B cell (primary cell): ENCODE measurements around the gene ICOSLG. TPM values are rescaled to one million over a fixed set of nuclear protein-coding genes. Genes with fewer than 3 reads are reported as not detected.
"Not testable (repeated sequence)": the region's sequence is repeated elsewhere in the genome, so short reads cannot be mapped to it uniquely, and the experiment has no call there.

Experiments
- ATAC-seq: fragments of 200-7000 bp; cut with Tn5 transposase; one replicate; pipeline ENCODE4 v1.10.0; 2021; ENCODE audit warnings: low read depth, mild to moderate bottlenecking, moderate number of reproducible peaks, moderate library complexity
- CTCF ChIA-PET: fragments of 350-600 bp; sonication (Branson Sonifier 250); formaldehyde crosslinking; loops from one replicate; lab custom pipeline; 2021; ENCODE audit warnings: antibody characterized with exemption, inconsistent platforms; lab: Charles Lee
- POLR2A ChIA-PET: fragments of 350-600 bp; sonication (Branson Sonifier 250); formaldehyde crosslinking; loops from one replicate; lab custom pipeline; 2021; ENCODE audit warnings: antibody characterized with exemption; lab: Charles Lee
- DNase-seq: peaks from one replicate; pipeline ENCODE4 v3.0.0; 2013
- H2AFZ ChIP-seq: 2 replicates; pipeline ENCODE4 v1.6.1; 2012; ENCODE audit warnings: mild to moderate bottlenecking, low read depth, low read length; ENCODE audit not compliant: insufficient read depth, poor library complexity, severe bottlenecking
- H3K27ac ChIP-seq, 2 donors: 1 replicate in 1 of 2; 2 replicates in 1 of 2; pipeline ENCODE4 v1.5.1; 2012 to 2013; ENCODE audit warnings: low read length in 2 of 2, mild to moderate bottlenecking in 2 of 2, moderate library complexity in 1 of 2
- H3K27me3 ChIP-seq, 4 experiments: fragments of 200-600 bp in 1 of 4; sonication (generic) in 1 of 4; replicated peaks in 1 of 4; 1 replicate in 2 of 4; 2 replicates in 2 of 4; pipeline versions ENCODE4 v1.6.1 to v1.7.0; 2013 to 2016; ENCODE audit warnings: low read length in 3 of 4, mild to moderate bottlenecking in 2 of 4, mixed read lengths in 1 of 4, moderate library complexity in 1 of 4; ENCODE audit not compliant: insufficient read depth in 4 of 4, control insufficient read depth in 3 of 4; ENCODE audit errors: control extremely low read depth in 1 of 4
- H3K36me3 ChIP-seq, 2 experiments: replicated peaks in 1 of 2; 1 replicate in 1 of 2; 2 replicates in 1 of 2; pipeline versions ENCODE4 v1.6.1 to v1.7.1; 2013; ENCODE audit warnings: low read length in 1 of 2; ENCODE audit not compliant: insufficient read depth in 2 of 2, control insufficient read depth in 1 of 2; ENCODE audit errors: control extremely low read depth in 1 of 2, extremely low read depth in 1 of 2
- H3K4me1 ChIP-seq, 2 donors: fragments of 200-600 bp in 1 of 2; sonication (generic) in 1 of 2; 1 replicate in 1 of 2; 2 replicates in 1 of 2; pipeline versions ENCODE4 v1.5.1 to v1.6.1; 2013 to 2017; ENCODE audit warnings: low read length in 2 of 2; ENCODE audit not compliant: control insufficient read depth in 2 of 2, insufficient read depth in 2 of 2
- H3K4me2 ChIP-seq: replicated peaks from 2 replicates; pipeline ENCODE3; 2012; ENCODE audit warnings: mild to moderate bottlenecking, low read depth, low read length; ENCODE audit not compliant: poor library complexity, severe bottlenecking
- H3K4me3 ChIP-seq, 5 experiments: fragments of 200-600 bp in 1 of 5; sonication (generic) in 1 of 5; 1 replicate in 3 of 5; 2 replicates in 2 of 5; pipeline versions ENCODE4 v1.5.1 to v1.7.0; 2011 to 2016; ENCODE audit warnings: low read length in 4 of 5, mild to moderate bottlenecking in 4 of 5, low read depth in 2 of 5, control low read depth in 1 of 5, moderate library complexity in 1 of 5; ENCODE audit not compliant: insufficient read depth in 1 of 5; ENCODE audit errors: control extremely low read depth in 1 of 5, extremely low read depth in 1 of 5
- H3K79me2 ChIP-seq: fragments of 200-600 bp; sonication (generic); one replicate; pipeline ENCODE4 v1.6.0; 2016; ENCODE audit warnings: low read length; ENCODE audit not compliant: control insufficient read depth, insufficient read depth
- H3K9ac ChIP-seq: fragments of 200-600 bp; sonication (generic); 2 replicates; pipeline ENCODE4 v1.6.1; 2017; ENCODE audit warnings: mild to moderate bottlenecking, low read length, moderate library complexity
- H3K9me3 ChIP-seq, 3 donors: one replicate each; pipeline versions ENCODE4 v1.6.1 to v1.7.1; 2013; ENCODE audit warnings: low read length in 2 of 3; ENCODE audit not compliant: control insufficient read depth in 2 of 3, insufficient read depth in 1 of 3; ENCODE audit errors: control extremely low read depth in 1 of 3
- H4K20me1 ChIP-seq: 2 replicates; pipeline ENCODE4 v1.6.0; 2012; ENCODE audit warnings: mild to moderate bottlenecking, low read length; ENCODE audit not compliant: insufficient read depth, control insufficient read depth, poor library complexity, severe bottlenecking
- H3K27ac Mint-ChIP-seq: one replicate; pipeline ENCODE4 v1.8.0; 2021; ENCODE audit warnings: mixed read lengths
- H3K27me3 Mint-ChIP-seq: one replicate; pipeline ENCODE4 v1.8.0; 2021; ENCODE audit warnings: mixed read lengths
- H3K4me1 Mint-ChIP-seq: one replicate; pipeline ENCODE4 v1.8.0; 2021; ENCODE audit warnings: mixed read lengths
- H3K4me3 Mint-ChIP-seq: one replicate; pipeline ENCODE4 v1.8.0; 2021; ENCODE audit warnings: mixed read lengths
- H3K9me3 Mint-ChIP-seq: one replicate; pipeline ENCODE4 v1.8.0; 2022; ENCODE audit warnings: mixed read lengths; ENCODE audit not compliant: insufficient read depth
- EZH2 ChIP-seq: IDR thresholded peaks from 2 replicates; pipeline ENCODE4 v1.6.1; 2012; ENCODE audit warnings: borderline replicate concordance, low read depth, mild to moderate bottlenecking, moderate library complexity, low read length; ENCODE audit not compliant: insufficient read depth, poor library complexity, severe bottlenecking
- WGBS: methylation state at CpG from one replicate; pipeline ENCODE4 v1.1.5; 2013; ENCODE audit warnings: missing lambda C conversion rate; ENCODE audit not compliant: insufficient coverage; 5-methylcytosine and 5-hydroxymethylcytosine counted together
- intact Hi-C: fragments of 100-400 bp; cut with micrococcal nuclease; formaldehyde crosslinking; loops from one replicate; pipeline ENCODE4 v1.10.0; 2022
- polyA plus RNA-seq: library from polyadenylated mRNA; depleted of rRNA; stranded (reverse); fragments of >200 nt; gene quantifications from 2 replicates; pipeline ENCODE4 v1.2.3, GENCODE V29; 2012
- total RNA-seq, 2 donors: library from RNA; stranded (reverse); fragments of 120-200 nt in 1 of 2; gene quantifications; 1 replicate in 1 of 2; 2 replicates in 1 of 2; pipeline versions ENCODE4 v1.2.3 to v1.2.4, GENCODE V29; 2013 to 2022
- TF ChIP-seq, protein P1 (sequence below): fragments of 200-600 bp; IDR thresholded peaks from one replicate; pipeline ENCODE4 v1.8.0; 2022; ENCODE audit warnings: antibody characterized with exemption, mild to moderate bottlenecking

ICOSLG gene
- total and polyA plus RNA-seq, 2 donors (not counting 1 experiment from before 2014, with no cell fraction given): 40.2 to 124 TPM

DNA sequence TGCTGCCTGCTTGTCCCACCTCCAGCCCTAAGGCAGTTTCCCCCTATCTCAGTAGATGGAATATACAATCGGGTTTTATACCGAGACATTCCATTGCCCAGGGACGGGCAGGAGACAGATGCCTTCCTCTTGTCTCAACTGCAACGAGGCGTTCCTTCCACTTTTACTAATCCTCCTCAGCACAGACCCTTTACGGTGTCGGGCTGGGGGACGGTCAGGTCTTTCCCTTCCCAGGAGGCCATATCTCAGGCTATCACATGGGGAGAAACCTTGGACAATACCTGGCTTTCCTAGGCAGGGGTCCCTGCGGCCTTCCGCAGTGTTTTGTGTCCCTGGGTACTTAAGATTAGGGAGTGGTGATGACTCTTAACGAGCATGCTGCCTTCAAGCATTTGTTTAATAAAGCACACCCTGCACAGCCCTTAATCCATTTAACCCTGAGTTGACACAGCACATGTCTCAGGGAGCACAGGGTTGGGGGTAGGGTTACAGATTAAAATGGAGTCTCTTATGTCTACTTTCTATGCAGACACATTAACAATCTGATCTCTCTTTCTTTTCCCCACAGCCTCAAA is 42.6 kb upstream of the ICOSLG start:
- H3K9me3 ChIP-seq, H3K27ac ChIP-seq, H3K4me2 ChIP-seq, H4K20me1 ChIP-seq, intact Hi-C loops, H3K4me1 ChIP-seq, ATAC-seq, POLR2A ChIA-PET, H3K79me2 ChIP-seq, H3K27me3 Mint-ChIP-seq, H3K4me3 ChIP-seq, H3K27ac Mint-ChIP-seq, H3K9me3 Mint-ChIP-seq, DNase-seq, H2AFZ ChIP-seq, H3K4me3 Mint-ChIP-seq, H3K36me3 ChIP-seq, H3K9ac ChIP-seq, H3K27me3 ChIP-seq, CTCF ChIA-PET: not testable (repeated sequence)
- peaks cover 11% of the 10 kb centered on the region for H3K4me1 Mint-ChIP-seq
- 17% methylated on average over 2 of the region's 11 CpGs for WGBS

DNA sequence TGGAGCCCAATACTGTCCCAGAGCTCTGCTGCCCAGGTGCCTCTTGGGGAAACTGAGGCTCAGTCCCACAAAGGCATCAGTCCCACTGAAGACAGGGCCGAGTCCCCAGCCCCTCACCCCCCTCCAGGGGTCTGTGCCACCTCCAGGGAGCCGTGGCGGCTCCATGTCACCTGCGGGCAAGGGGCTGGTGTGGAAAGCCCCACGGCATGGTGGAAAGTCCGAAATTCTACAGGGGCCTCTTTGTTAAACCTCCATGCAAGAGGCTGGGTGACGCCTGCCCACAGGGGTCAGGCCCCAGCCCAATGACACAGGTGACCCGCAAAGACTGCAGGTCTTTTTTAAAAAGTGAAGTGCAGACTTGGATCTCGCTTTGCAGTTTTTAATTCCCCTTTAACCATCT is 41.6 kb upstream of the ICOSLG start:
- no peak overlapping the region for H3K9ac ChIP-seq
- no peaks in the 10 kb centered on the region for H3K9me3 Mint-ChIP-seq
- H3K4me1 Mint-ChIP-seq: peaks cover 11% of the 10 kb centered on the region
- peaks cover 0 to 9% (median 0%) of the 10 kb centered on the region in 4 experiments for H3K27me3 ChIP-seq
- H3K4me2 ChIP-seq: no peak overlapping the region
- no peak for ATAC-seq
- H2AFZ ChIP-seq: no peak overlapping the region
- H4K20me1 ChIP-seq: no peaks in the 10 kb centered on the region
- ChIA-PET POLR2A (interaction anchor here (0.6 kb wide), 1 partner anchor 18 kb away, joined by 4 read pairs; no protein-coding TSS in a partner anchor), CTCF (no interaction called here)
- intact Hi-C loops: no loop called here
- H3K27ac ChIP-seq: no peak overlapping the region
- H3K27me3 Mint-ChIP-seq: no peaks in the 10 kb centered on the region
- H3K4me1 ChIP-seq: peaks cover 3 to 7% of the 10 kb centered on the region in 2 donors
- no peaks in the 10 kb centered on the region for H3K9me3 ChIP-seq
- H3K27ac Mint-ChIP-seq: no peak overlapping the region
- H3K4me3 Mint-ChIP-seq: no peak overlapping the region
- no peaks in the 10 kb centered on the region for H3K36me3 ChIP-seq
- H3K79me2 ChIP-seq: no peaks in the 10 kb centered on the region
- WGBS: 73% methylated on average over 6 of the region's 9 CpGs
- no peak overlapping the region for H3K4me3 ChIP-seq
- no peak for DNase-seq
- TF ChIP-seq EZH2: no peak
- TF ChIP-seq, protein P1, sequence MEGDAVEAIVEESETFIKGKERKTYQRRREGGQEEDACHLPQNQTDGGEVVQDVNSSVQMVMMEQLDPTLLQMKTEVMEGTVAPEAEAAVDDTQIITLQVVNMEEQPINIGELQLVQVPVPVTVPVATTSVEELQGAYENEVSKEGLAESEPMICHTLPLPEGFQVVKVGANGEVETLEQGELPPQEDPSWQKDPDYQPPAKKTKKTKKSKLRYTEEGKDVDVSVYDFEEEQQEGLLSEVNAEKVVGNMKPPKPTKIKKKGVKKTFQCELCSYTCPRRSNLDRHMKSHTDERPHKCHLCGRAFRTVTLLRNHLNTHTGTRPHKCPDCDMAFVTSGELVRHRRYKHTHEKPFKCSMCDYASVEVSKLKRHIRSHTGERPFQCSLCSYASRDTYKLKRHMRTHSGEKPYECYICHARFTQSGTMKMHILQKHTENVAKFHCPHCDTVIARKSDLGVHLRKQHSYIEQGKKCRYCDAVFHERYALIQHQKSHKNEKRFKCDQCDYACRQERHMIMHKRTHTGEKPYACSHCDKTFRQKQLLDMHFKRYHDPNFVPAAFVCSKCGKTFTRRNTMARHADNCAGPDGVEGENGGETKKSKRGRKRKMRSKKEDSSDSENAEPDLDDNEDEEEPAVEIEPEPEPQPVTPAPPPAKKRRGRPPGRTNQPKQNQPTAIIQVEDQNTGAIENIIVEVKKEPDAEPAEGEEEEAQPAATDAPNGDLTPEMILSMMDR: no peak
